Endothelial cell (in vitro differentiated cells): ENCODE measurements around the gene ALDOB. TPM values are rescaled to one million over a fixed set of nuclear protein-coding genes. Genes with fewer than 3 reads are reported as not detected.

Experiments used
- DNase-seq: peaks from one replicate; pipeline ENCODE4 v3.0.0; 2021; ENCODE audit warnings: low spot score
- H3K27ac Mint-ChIP-seq: one replicate; pipeline ENCODE4 v1.8.0; 2021; ENCODE audit warnings: mixed read lengths, inconsistent platforms; ENCODE audit not compliant: unreplicated experiment
- H3K27me3 Mint-ChIP-seq: one replicate; pipeline ENCODE4 v1.8.0; 2021; ENCODE audit warnings: mild to moderate bottlenecking, moderate library complexity, mixed read lengths, inconsistent platforms; ENCODE audit not compliant: unreplicated experiment
- H3K36me3 Mint-ChIP-seq: one replicate; pipeline ENCODE4 v1.8.0; 2021; ENCODE audit warnings: mild to moderate bottlenecking, low read depth, mixed read lengths, inconsistent platforms; ENCODE audit not compliant: unreplicated experiment
- H3K4me1 Mint-ChIP-seq: one replicate; pipeline ENCODE4 v1.8.0; 2021; ENCODE audit warnings: mild to moderate bottlenecking, mixed read lengths, inconsistent platforms; ENCODE audit not compliant: unreplicated experiment
- H3K4me3 Mint-ChIP-seq: one replicate; pipeline ENCODE4 v1.8.0; 2021; ENCODE audit warnings: mild to moderate bottlenecking, mixed read lengths, inconsistent platforms; ENCODE audit not compliant: unreplicated experiment
- H3K9me3 Mint-ChIP-seq: one replicate; pipeline ENCODE4 v1.8.0; 2021; ENCODE audit warnings: mixed read lengths, inconsistent platforms; ENCODE audit not compliant: unreplicated experiment
- CTCF ChIP-seq: fragments of 200-600 bp; sonication (generic); IDR thresholded peaks from one replicate; pipeline ENCODE4 v1.5.0; 2021; ENCODE audit warnings: antibody characterized with exemption; ENCODE audit not compliant: unreplicated experiment
- total RNA-seq: library from RNA; stranded (reverse); fragmentation: NEBNext Ultra II Directional; extraction: Animal tissue kit (Norgen Biotek cat#: 25700); gene quantifications from one replicate; pipeline ENCODE4 v1.2.1, GENCODE V29; 2021; ENCODE audit not compliant: unreplicated experiment

ALDOB gene
- total RNA-seq, 1 donor from 2014 or later: 0.31 TPM

- no peak for DNase-seq
- TF ChIP-seq CTCF: no peak
- Mint-ChIP-seq H3K4me1 (no peaks in the 10 kb centered on the region), H3K9me3 (no peaks in the 10 kb centered on the region), H3K4me3 (no peak overlapping the region), H3K36me3 (peaks cover 4% of the 10 kb centered on the region), H3K27ac (no peak overlapping the region), H3K27me3 (no peaks in the 10 kb centered on the region)
These were observed 2.3 kb downstream of the ALDOB start for GRCh38 chr9:101433229-101433628.

- no peak for DNase-seq
- no peak overlapping the region for H3K27ac Mint-ChIP-seq
- H3K9me3 Mint-ChIP-seq: no peaks in the 10 kb centered on the region
- H3K4me1 Mint-ChIP-seq: no peaks in the 10 kb centered on the region
- no peak overlapping the region for H3K4me3 Mint-ChIP-seq
- peaks cover 4% of the 10 kb centered on the region for H3K36me3 Mint-ChIP-seq
- no peaks in the 10 kb centered on the region for H3K27me3 Mint-ChIP-seq
- TF ChIP-seq CTCF: no peak
These were observed 2.8 kb downstream of the ALDOB start for GRCh38 chr9:101432740-101433139.

GRCh38 chr9:101432171-101432570, 3.4 kb downstream of the ALDOB start:
- H3K36me3 Mint-ChIP-seq: peaks cover 4% of the 10 kb centered on the region
- H3K9me3 Mint-ChIP-seq: no peaks in the 10 kb centered on the region
- H3K27me3 Mint-ChIP-seq: no peaks in the 10 kb centered on the region
- no peaks in the 10 kb centered on the region for H3K4me1 Mint-ChIP-seq
- no peak overlapping the region for H3K4me3 Mint-ChIP-seq
- no peak for DNase-seq
- no peak for TF ChIP-seq CTCF
- H3K27ac Mint-ChIP-seq: no peak overlapping the region

- H3K4me3 Mint-ChIP-seq: no peak overlapping the region
- H3K4me1 Mint-ChIP-seq: no peaks in the 10 kb centered on the region
- no peak for DNase-seq
- H3K27me3 Mint-ChIP-seq: no peaks in the 10 kb centered on the region
- no peak for TF ChIP-seq CTCF
- H3K27ac Mint-ChIP-seq: no peak overlapping the region
- H3K36me3 Mint-ChIP-seq: peaks cover 4% of the 10 kb centered on the region
- H3K9me3 Mint-ChIP-seq: no peaks in the 10 kb centered on the region
These were observed 5.8 kb downstream of the ALDOB start for GRCh38 chr9:101429736-101430135.

GRCh38 chr9:101428909-101429308, 6.7 kb downstream of the ALDOB start:
- TF ChIP-seq CTCF: no peak
- DNase-seq: no peak
- Mint-ChIP-seq H3K27me3 (no peaks in the 10 kb centered on the region), H3K9me3 (no peaks in the 10 kb centered on the region), H3K27ac (no peak overlapping the region), H3K36me3 (peaks cover 4% of the 10 kb centered on the region), H3K4me1 (no peaks in the 10 kb centered on the region), H3K4me3 (no peak overlapping the region)
